Measurements from ENCODE around the gene LRRC75A. TPM values are rescaled to one million over a fixed set of nuclear protein-coding genes. Genes with fewer than 3 reads are reported as not detected.

The LRRC75A gene
- total and polyA plus RNA-seq, 2 donors (not counting 1 experiment from before 2014, with no cell fraction given) = 2.0 to 3.4 TPM

GRCh38 chr17:16488968-16489337 is 3.0 kb downstream of the LRRC75A start:
- no peak overlapping the region for H3K4me3 Mint-ChIP-seq
- Histone ChIP-seq H3K4me2 (replicated peaks; ENCODE audit: low read depth, low read length, poor library complexity, severe bottlenecking) (no peak overlapping the region), H3K36me3 (replicated peaks in 1 of 2; ENCODE audit: control extremely low read depth in 1 of 2, control insufficient read depth in 1 of 2, extremely low read depth in 1 of 2, insufficient read depth in 2 of 2, low read length in 1 of 2) (no peaks in the 10 kb centered on the region), H3K79me2 (ENCODE audit: control insufficient read depth, insufficient read depth, low read length) (peaks cover 3% of the 10 kb centered on the region), H3K9ac (ENCODE audit: low read length) (no peak overlapping the region), H3K27ac (ENCODE audit: low read length in 2 of 2) (no peak overlapping the region), H3K9me3 (ENCODE audit: control extremely low read depth in 1 of 3, control insufficient read depth in 2 of 3, insufficient read depth in 1 of 3, low read length in 2 of 3) (no peaks in the 10 kb centered on the region), H3K4me3 (ENCODE audit: control extremely low read depth in 1 of 5, extremely low read depth in 1 of 5, insufficient read depth in 1 of 5, low read depth in 2 of 5, low read length in 4 of 5) (no peak overlapping the region), H3K27me3 (replicated peaks in 1 of 4; ENCODE audit: control extremely low read depth in 1 of 4, control insufficient read depth in 3 of 4, insufficient read depth in 4 of 4, low read length in 3 of 4) (peaks cover 0 to 19% (median 3%) of the 10 kb centered on the region in 4 experiments), H4K20me1 (ENCODE audit: control insufficient read depth, insufficient read depth, low read length, poor library complexity, severe bottlenecking) (no peaks in the 10 kb centered on the region), H3K4me1 (ENCODE audit: control insufficient read depth in 2 of 2, insufficient read depth in 2 of 2, low read length in 2 of 2) (peaks cover 7 to 12% of the 10 kb centered on the region in 2 donors), H2AFZ (ENCODE audit: insufficient read depth, low read depth, low read length, poor library complexity, severe bottlenecking) (no peak overlapping the region)
- 100% methylated on average over 2 of the region's 4 CpGs for WGBS (ENCODE audit: insufficient coverage)
- POLR2A ChIA-PET = no interaction called here
- CTCF ChIA-PET = interaction anchor here (1.4 kb wide), 1 partner anchor 10 kb away, joined by 3 read pairs; no protein-coding TSS in a partner anchor
- ATAC-seq (ENCODE audit: low read depth) = no peak
- peaks cover 4% of the 10 kb centered on the region for H3K27me3 Mint-ChIP-seq
- TF ChIP-seq EZH2 (IDR thresholded peaks at IDR 0.05; ENCODE audit: borderline replicate concordance, insufficient read depth, low read depth, low read length, poor library complexity, severe bottlenecking) = no peak
- TF ChIP-seq CTCF (IDR thresholded peaks at IDR 0.05) = no peak
- DNase-seq = no peak
- H3K9me3 Mint-ChIP-seq (ENCODE audit: insufficient read depth) = no peaks in the 10 kb centered on the region
- intact Hi-C loops (cut with micrococcal nuclease) = no loop called here
- H3K4me1 Mint-ChIP-seq = peaks cover 8% of the 10 kb centered on the region
- no peak overlapping the region for H3K27ac Mint-ChIP-seq

- Histone ChIP-seq H3K36me3 (replicated peaks in 1 of 2; ENCODE audit: control extremely low read depth in 1 of 2, control insufficient read depth in 1 of 2, extremely low read depth in 1 of 2, insufficient read depth in 2 of 2, low read length in 1 of 2) (no peaks in the 10 kb centered on the region), H4K20me1 (ENCODE audit: control insufficient read depth, insufficient read depth, low read length, poor library complexity, severe bottlenecking) (no peaks in the 10 kb centered on the region), H3K9ac (ENCODE audit: low read length) (no peak overlapping the region), H3K4me3 (ENCODE audit: control extremely low read depth in 1 of 5, extremely low read depth in 1 of 5, insufficient read depth in 1 of 5, low read depth in 2 of 5, low read length in 4 of 5) (no peak overlapping the region), H3K79me2 (ENCODE audit: control insufficient read depth, insufficient read depth, low read length) (peaks cover 3% of the 10 kb centered on the region), H3K27ac (ENCODE audit: low read length in 2 of 2) (no peak overlapping the region), H3K4me2 (replicated peaks; ENCODE audit: low read depth, low read length, poor library complexity, severe bottlenecking) (no peak overlapping the region), H3K27me3 (replicated peaks in 1 of 4; ENCODE audit: control extremely low read depth in 1 of 4, control insufficient read depth in 3 of 4, insufficient read depth in 4 of 4, low read length in 3 of 4) (peaks cover 0 to 19% (median 3%) of the 10 kb centered on the region in 4 experiments), H3K9me3 (ENCODE audit: control extremely low read depth in 1 of 3, control insufficient read depth in 2 of 3, insufficient read depth in 1 of 3, low read length in 2 of 3) (no peaks in the 10 kb centered on the region), H2AFZ (ENCODE audit: insufficient read depth, low read depth, low read length, poor library complexity, severe bottlenecking) (no peak overlapping the region), H3K4me1 (ENCODE audit: control insufficient read depth in 2 of 2, insufficient read depth in 2 of 2, low read length in 2 of 2) (peaks cover 7 to 12% of the 10 kb centered on the region in 2 donors)
- ChIA-PET CTCF (interaction anchor here (1.1 to 1.4 kb wide), 2 partner anchors 10 to 14 kb away, joined by 3 to 4 read pairs; no protein-coding TSS in a partner anchor), POLR2A (no interaction called here)
- WGBS (ENCODE audit: insufficient coverage) = 98% methylated on average over 8 of the region's 8 CpGs
- Mint-ChIP-seq H3K27me3 (peaks cover 4% of the 10 kb centered on the region), H3K27ac (no peak overlapping the region), H3K4me3 (no peak overlapping the region), H3K4me1 (peaks cover 8% of the 10 kb centered on the region), H3K9me3 (ENCODE audit: insufficient read depth) (no peaks in the 10 kb centered on the region)
- no peak for DNase-seq
- no peak for ATAC-seq (ENCODE audit: low read depth)
- intact Hi-C loops (cut with micrococcal nuclease) = no loop called here
- TF ChIP-seq CTCF (IDR thresholded peaks at IDR 0.05) (no peak), EZH2 (IDR thresholded peaks at IDR 0.05; ENCODE audit: borderline replicate concordance, insufficient read depth, low read depth, low read length, poor library complexity, severe bottlenecking) (no peak)
Observed at GRCh38 chr17:16488186-16488967, 3.6 kb downstream of the LRRC75A start.

All from B cell (primary cell).